Forelimb muscle (tissue), 1 donor: ENCODE results near the gene BUD23. TPM values are rescaled to one million over a fixed set of nuclear protein-coding genes. Genes with fewer than 3 reads are reported as not detected.
"Not testable (repeated sequence)": the region's sequence is repeated elsewhere in the genome, so short reads cannot be mapped to it uniquely, and the experiment has no call there.

Source experiments
- DNase-seq: peaks from one replicate; pipeline ENCODE4 v3.0.0-alpha.2; 2013; ENCODE audit warnings: low read depth
- polyA plus RNA-seq: library from polyadenylated mRNA; unstranded; fragments of 120-200 nt; gene quantifications from one replicate; pipeline ENCODE4 v1.2.1, GENCODE V29; 2013; ENCODE audit not compliant: insufficient read length

Gene BUD23
- polyA plus RNA-seq, 1 donor = 83.7 TPM

GRCh38 chr7:73668103-73668885 is 15.1 kb upstream of the BUD23 start:
- no peak for DNase-seq

GRCh38 chr7:73668886-73669230 is 14.5 kb upstream of the BUD23 start:
- no peak for DNase-seq

DNA sequence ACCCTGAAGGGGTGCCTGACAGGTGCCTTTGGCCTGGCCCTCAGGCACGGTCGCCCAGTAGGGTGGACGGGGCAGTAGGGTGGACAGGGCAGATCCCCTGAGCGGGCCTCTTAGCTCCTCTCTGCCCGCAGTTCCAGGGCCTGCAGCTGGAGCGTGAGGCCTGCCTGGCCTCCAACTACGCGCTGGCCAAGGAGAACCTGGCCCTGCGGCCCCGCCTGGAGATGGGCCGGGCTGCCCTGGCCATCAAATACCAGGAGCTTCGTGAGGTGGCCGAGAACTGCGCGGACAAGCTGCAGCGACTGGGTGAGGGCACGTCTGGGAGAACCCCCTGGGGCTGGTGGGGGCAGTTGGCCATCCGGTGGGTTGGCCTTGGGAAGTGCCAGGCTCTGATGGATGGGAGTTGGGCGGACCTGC is 14.1 kb upstream of the BUD23 start:
- DNase-seq = no peak

GRCh38 chr7:73669858-73670385 is 13.5 kb upstream of the BUD23 start:
- DNase-seq = no peak

DNA sequence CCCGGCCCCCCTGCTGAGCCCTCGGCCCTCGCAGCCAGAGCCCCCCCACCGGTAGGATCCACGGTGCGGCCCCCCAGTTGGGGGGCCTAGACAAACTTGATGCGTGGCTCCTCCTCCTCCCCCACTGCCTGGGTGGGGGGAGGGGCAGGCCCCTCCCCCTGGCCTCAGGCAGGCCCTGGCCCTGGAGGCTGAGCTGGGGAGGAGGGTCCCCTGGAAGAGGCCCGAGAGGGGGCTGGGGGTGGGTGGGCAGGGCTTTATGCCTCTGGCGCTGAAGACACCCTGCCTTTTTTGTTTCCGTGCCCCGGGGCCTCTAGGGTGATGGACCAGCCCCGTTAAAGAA is 12.1 kb upstream of the BUD23 start:
- DNase-seq = no peak

- DNase-seq = no peak
Measured at GRCh38 chr7:73671857-73672445, 11.4 kb upstream of the BUD23 start.

GRCh38 chr7:73674468-73675124 is 8.8 kb upstream of the BUD23 start:
- no peak for DNase-seq

DNA sequence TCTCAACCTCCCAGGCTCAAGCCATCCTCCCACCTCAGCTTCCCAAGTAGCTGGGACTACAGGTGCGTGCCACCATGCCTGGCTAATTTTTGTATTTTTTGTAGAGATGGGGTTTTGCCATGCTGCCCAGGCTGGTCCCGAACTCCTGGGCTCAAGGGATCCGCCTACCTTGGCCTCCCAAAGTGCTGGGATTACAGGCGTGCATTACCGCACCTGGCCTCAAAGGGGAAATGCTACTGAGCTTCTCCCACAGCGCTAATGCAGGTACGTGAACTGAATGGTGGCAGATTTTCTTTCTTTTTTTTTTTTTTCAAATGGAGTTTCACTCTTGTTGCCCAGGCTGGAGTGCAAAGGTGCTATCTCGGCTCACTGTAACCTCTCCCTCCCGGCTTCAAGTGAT is 7.3 kb upstream of the BUD23 start:
- not testable (repeated sequence) for DNase-seq

DNA sequence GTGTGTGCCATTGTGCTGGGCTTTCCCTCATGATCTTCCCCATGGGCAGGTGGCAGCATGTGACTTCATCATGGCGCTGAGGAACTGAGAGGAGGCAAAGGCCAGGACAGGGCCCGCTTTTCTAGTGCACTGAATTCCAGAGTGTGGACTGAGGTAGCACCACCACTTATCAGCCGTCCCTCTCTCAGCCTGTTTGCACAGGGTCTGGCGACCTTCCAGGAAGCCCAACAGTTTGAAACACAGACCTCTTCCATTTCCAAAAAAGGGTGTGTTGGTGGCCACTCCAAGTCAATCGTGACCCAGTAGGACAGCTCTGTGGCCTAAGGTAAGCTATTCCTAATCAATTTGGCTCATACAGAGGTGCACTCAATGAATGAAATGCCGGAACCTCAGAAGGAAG is 4.5 kb upstream of the BUD23 start:
- no peak for DNase-seq

DNA sequence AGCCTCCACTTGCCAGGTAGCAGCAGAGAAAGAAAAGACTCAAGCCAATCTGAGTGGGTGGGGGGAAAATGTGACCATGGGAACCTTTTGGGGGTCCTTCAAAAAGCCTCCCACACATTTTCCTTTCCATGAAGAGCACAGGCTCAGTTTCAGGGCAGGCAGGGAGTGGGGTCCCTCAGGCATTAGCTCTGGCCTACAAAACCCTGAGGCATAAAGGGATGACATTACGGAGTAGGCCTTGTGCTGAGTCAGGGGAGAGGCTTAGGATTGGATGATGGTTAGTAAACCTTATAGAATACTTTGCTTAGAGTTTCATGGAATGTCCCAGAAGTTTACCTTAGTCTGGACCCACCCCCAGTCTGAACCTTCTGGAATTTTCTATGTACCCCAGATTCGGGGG is 3.7 kb upstream of the BUD23 start:
- DNase-seq = no peak

- no peak for DNase-seq
Measured at GRCh38 chr7:73680501-73680900, 2.9 kb upstream of the BUD23 start.

GRCh38 chr7:73681031-73681430 is 2.4 kb upstream of the BUD23 start:
- DNase-seq = no peak

DNA sequence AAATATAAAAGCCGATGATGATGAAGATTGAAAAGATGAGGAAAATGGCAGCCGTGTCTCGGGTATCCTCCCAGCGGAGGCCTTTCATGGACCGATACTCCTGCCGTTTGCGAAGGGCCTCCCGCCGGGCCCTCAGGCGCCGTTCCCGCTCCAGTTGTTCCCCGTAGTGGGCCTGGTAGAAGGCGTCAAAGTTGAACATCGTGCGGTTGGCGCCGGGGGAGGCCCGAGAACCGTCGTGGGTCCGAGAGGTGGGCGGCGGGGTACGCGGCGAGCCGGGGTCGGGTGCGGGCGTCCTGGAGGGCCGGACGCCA is 697 bp upstream of the BUD23 start:
- DNase-seq = no peak

DNA sequence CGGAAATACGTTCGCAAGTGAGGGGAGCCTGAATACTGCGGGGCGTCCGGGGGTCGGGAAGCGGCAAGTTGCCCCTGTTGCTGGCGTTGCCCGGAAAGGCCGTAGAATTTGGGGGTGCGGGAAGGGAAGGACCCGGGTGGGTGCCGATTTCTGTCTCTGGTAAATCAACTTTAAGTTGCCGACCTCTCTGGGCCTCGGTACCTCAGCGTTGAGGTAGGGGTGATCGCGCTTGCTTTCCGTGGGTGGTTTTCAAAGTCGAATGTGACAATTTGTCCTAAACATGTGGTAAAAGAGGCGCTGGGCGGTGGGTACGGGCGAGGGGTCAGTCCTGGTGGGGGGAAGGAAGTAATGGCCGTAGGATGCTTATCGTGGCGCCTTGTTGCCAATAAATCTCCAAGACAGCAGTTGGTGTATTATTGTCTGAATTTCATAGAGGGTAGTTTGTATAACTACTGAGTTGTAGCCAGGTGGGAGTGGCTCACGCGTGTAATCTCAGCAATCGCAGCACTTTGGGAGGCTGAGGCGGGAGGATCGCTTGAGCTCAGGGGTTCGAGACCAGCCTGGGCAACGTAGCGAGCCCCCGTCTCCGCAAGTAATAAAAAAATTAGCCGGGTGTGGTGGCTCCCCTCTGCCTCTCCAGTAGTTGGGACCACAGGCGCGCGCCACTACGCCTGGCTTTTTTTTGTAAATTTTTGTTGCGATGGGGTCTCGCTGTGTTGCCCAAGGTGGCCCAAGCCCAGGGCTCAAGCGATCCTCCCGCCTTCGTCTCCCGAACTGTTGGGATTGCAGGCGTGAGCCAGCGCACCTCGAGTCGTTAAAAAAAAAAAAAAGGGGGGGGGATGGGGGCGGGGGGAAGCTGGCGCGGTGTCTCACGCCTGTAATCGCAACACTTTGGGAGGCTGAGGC is 644 bp downstream of the BUD23 start:
- no peak for DNase-seq

DNA sequence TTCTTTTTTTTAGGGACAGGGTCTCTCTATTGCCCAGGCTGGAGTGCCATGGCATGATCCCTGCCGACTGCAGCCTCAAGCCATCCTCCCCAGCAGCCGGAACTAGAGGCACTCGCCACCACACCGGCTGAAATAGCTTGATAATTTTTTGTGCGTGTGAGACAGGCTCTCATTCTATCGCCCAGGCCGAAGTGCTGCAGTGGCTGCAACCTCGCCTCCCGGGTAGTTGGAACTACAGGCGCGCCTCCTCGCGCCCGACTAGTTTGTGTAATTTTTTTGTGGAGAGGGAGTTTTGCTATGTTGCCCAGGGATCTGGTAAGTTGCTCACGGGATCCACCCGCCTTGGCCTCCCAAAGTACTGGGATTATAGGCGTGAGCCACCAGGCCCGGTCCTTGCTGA is 1.9 kb downstream of the BUD23 start:
- DNase-seq = no peak

GRCh38 chr7:73688288-73688687 is 4.9 kb downstream of the BUD23 start:
- no peak for DNase-seq

- DNase-seq = no peak
Measured at GRCh38 chr7:73690646-73691045, 7.2 kb downstream of the BUD23 start.

DNA sequence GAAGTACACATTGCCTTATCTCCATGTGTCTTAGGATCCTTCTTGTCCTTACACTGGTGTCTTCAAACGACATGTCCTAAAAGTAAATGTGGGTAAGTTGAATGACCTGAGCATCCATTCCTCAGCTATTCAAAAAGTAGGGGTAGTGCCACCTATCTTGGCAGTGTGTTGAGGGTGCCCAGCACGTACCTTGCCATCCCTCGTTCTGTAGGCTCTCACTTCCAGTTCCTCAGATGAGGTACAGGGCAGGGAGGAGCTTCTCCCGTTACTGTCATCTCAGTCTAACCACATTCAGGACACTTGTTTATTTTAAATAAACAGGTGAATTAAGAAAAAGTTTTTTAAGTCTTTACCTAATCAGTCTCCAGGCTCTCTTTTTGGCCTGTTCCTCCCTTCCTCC is 13.0 kb downstream of the BUD23 start:
- no peak for DNase-seq

GRCh38 chr7:73698410-73698809 is 15.0 kb downstream of the BUD23 start:
- no peak for DNase-seq

DNA sequence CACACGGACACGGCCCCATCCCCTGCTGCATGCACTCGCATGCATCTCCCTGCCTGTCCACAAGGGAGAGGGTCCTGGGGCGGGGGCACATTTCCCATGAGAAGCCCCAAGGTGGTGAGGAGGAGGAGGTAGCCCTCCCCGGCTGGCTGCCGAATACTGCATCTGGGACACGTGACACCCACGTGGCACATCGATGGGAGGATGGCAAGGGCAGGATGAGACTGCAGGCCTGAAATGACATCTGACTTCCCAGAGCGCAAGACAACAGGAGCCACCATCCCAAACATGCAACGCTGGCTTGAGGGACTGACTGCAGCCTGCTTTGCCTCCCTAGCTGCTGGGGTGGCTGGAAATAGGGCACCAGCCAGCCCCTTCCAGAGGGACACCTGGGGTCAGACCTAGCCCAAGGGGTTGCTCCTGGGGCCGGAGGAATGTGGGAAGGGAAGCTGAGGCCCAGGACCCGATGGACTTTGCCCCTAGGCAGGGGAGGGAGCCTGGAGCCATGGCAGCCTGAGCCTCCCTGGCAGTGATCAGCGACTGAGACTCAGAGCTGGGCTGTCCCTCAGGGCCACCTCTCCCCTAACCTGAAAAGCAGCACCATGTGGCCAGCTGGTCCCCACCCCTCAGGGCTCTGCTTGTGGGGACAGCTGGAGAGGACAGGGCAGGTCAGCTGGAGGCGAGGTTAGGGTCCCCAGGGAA is 16.1 kb downstream of the BUD23 start:
- no peak for DNase-seq

DNA sequence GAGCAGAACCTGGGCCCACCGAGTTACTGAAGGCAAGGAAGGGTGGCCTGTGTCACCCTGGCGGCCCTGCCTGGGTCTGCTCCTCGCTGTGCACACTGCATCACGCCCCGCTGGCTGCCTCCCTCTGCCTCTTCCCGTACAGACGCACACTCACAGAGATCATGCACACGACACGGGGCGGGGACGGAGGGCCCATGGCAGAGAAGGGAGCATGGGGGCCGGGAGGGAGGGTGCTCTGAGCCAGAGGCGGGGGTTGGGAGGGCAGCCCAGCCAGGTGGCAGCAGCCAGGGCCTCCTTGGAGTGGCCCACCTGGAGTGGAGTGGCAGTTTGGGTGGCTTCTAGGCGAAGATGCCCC is 16.6 kb downstream of the BUD23 start:
- DNase-seq = no peak
